Natural killer cell (primary cell): ENCODE measurements around the gene KRTAP10-1. TPM values are rescaled to one million over a fixed set of nuclear protein-coding genes. Genes with fewer than 3 reads are reported as not detected.

Experiments
- ATAC-seq, 3 donors: fragments of 150-1000 bp in 2 of 3; fragments of 200-7000 bp in 1 of 3; cut with Tn5 transposase; 1 replicate in 1 of 3; 2 replicates in 2 of 3; pipeline ENCODE4 v1.10.0; 2021; ENCODE audit warnings: mild to moderate bottlenecking in 2 of 3, moderate library complexity in 2 of 3
- DNase-seq, 2 donors: peaks; one replicate each; pipeline versions ENCODE4 v3.0.0 to v3.0.0-alpha.2; 2013 to 2021; ENCODE audit warnings: mixed read lengths in 1 of 2
- H3K27ac ChIP-seq: one replicate; pipeline ENCODE4 v1.5.1; 2013; ENCODE audit warnings: mild to moderate bottlenecking, low read length
- H3K27me3 ChIP-seq: one replicate; pipeline ENCODE4 v1.6.1; 2013; ENCODE audit warnings: low read length; ENCODE audit not compliant: control insufficient read depth, insufficient read depth
- H3K36me3 ChIP-seq: one replicate; pipeline ENCODE4 v1.6.1; 2013; ENCODE audit warnings: low read length; ENCODE audit not compliant: control insufficient read depth, insufficient read depth
- H3K4me1 ChIP-seq: one replicate; pipeline ENCODE4 v1.6.1; 2013; ENCODE audit warnings: low read length; ENCODE audit not compliant: control insufficient read depth, insufficient read depth
- H3K4me3 ChIP-seq: one replicate; pipeline ENCODE4 v1.5.1; 2013; ENCODE audit warnings: low read length
- H3K9me3 ChIP-seq: one replicate; pipeline ENCODE4 v1.6.1; 2013; ENCODE audit warnings: low read length; ENCODE audit not compliant: control insufficient read depth, insufficient read depth
- H3K27ac Mint-ChIP-seq, 2 donors: one replicate each; pipeline ENCODE4 v1.8.0; 2022; ENCODE audit warnings: mild to moderate bottlenecking in 2 of 2, mixed read lengths in 2 of 2, moderate library complexity in 1 of 2
- H3K27me3 Mint-ChIP-seq, 2 donors: one replicate each; pipeline ENCODE4 v1.8.0; 2022; ENCODE audit warnings: low read depth in 2 of 2, mixed read lengths in 2 of 2
- H3K36me3 Mint-ChIP-seq: one replicate; pipeline ENCODE4 v1.8.0; 2022; ENCODE audit warnings: mixed read lengths
- H3K4me1 Mint-ChIP-seq, 2 donors: one replicate each; pipeline ENCODE4 v1.8.0; 2022; ENCODE audit warnings: mixed read lengths in 2 of 2
- H3K4me3 Mint-ChIP-seq: one replicate; pipeline ENCODE4 v1.8.0; 2022; ENCODE audit warnings: mild to moderate bottlenecking, moderate library complexity, mixed read lengths
- H3K9me3 Mint-ChIP-seq, 2 donors: one replicate each; pipeline ENCODE4 v1.8.0; 2022; ENCODE audit warnings: mixed read lengths in 2 of 2
- WGBS: methylation state at CpG from one replicate; pipeline ENCODE4 v1.1.7; 2013; ENCODE audit warnings: missing lambda C conversion rate; ENCODE audit not compliant: insufficient coverage; 5-methylcytosine and 5-hydroxymethylcytosine counted together
- intact Hi-C: fragments of 100-400 bp; cut with micrococcal nuclease; formaldehyde crosslinking; loops from one replicate; pipeline ENCODE4 v1.14.2; 2022
- total RNA-seq, 4 donors: library from RNA; stranded (reverse); fragments of 120-200 nt in 1 of 4; gene quantifications; one replicate each; pipeline versions ENCODE4 v1.2.3 to v1.2.4, GENCODE V29; 2013 to 2022
- TF ChIP-seq, protein P1 (sequence below): fragments of 200-600 bp; IDR thresholded peaks from one replicate; pipeline ENCODE4 v1.8.0; 2022; ENCODE audit warnings: antibody characterized with exemption

The KRTAP10-1 gene
- total RNA-seq, 3 donors from 2014 or later (not counting 1 experiment from before 2014, with no cell fraction given) = not detected

DNA sequence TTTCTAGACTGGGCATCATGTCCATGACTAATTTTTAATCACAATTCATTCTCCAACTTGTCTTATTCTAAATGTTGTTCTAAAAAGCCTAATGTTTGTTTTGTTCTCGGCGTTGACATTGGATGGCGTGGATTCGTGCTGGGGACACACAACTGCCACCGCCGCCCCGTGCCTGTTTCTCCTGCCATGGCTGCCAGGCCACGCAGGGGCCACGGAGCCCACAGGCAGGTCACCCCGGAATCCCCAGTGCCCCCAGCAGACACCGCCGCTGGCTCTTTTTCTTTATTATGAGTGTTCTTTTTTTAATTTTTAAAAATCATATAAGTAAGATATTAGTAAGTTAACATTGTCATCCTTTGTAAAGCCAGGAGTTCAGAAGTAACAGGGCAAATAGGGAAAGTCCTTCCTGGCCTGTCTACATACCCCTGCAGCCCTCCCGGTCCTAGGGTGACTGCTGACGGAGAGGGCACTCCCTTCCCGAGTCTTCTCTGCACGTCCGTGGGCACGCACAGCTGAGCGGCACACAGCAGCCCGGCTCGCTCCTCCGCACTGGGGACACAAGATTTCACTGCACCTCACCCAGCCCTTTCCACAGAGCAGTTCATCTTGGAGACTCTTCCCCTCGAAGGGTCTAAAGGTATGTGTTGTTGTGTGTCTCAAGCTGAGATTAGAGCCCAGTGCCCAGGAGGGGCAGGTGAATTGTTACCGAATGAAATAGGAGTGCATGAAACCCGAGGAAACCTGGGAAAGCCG, 32.1 kb downstream of the KRTAP10-1 start:
- H3K27ac Mint-ChIP-seq = no peak overlapping the region
- intact Hi-C loops = no loop called here
- DNase-seq = no peak

DNA sequence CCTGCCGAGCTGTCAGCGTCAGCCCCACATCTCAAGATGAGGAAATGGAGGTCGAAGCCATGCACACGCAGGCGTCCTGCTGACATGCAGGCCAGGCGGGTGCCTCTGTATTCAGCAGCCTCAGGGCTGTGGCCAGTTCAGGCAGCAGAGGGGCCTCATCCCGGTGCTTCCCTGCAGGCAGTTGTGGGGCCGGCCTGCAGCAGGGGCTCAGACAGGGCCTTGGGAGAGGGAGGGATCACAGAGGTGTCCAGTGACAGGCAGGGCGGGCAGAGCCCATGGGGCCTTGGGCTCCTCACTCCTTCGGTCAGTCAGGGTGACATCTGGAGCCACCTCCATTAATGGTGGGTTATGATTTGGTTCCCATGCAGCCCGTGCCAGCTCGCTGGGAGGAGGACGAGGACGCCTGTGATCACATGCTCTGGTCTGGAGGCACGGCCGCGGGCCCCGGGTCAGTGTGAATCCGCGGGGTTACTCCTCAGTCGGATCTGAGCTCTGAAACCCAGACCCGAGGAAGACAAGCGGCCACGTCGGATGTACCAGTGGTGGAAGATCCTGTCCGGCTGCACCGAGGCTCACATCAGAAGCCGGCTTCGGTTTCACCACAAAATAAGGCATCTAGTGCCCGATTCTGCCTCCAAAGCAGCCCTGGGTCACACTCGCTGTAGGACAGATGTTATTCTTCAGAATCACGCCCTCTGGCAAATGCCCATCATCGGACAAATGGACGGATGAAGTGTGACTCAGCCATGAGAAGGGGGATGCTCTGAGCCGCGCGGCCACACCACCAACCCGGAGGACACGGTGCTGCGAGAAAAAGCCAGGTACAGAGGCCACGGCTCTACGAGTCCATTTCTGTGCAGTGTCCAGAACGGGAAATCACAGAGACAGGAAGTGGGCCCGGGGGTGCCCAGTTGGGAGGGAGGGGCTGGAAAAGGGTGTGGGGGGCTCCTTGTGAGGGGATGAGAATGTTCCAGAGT, 33.4 kb downstream of the KRTAP10-1 start:
- TF ChIP-seq, protein P1, sequence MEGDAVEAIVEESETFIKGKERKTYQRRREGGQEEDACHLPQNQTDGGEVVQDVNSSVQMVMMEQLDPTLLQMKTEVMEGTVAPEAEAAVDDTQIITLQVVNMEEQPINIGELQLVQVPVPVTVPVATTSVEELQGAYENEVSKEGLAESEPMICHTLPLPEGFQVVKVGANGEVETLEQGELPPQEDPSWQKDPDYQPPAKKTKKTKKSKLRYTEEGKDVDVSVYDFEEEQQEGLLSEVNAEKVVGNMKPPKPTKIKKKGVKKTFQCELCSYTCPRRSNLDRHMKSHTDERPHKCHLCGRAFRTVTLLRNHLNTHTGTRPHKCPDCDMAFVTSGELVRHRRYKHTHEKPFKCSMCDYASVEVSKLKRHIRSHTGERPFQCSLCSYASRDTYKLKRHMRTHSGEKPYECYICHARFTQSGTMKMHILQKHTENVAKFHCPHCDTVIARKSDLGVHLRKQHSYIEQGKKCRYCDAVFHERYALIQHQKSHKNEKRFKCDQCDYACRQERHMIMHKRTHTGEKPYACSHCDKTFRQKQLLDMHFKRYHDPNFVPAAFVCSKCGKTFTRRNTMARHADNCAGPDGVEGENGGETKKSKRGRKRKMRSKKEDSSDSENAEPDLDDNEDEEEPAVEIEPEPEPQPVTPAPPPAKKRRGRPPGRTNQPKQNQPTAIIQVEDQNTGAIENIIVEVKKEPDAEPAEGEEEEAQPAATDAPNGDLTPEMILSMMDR = no peak
- no peak overlapping the region for H3K27ac ChIP-seq
- Mint-ChIP-seq H3K4me1 (peaks cover 0 to 6% of the 10 kb centered on the region in 2 donors), H3K27ac (no peak overlapping the region), H3K9me3 (no peaks in the 10 kb centered on the region), H3K36me3 (no peaks in the 10 kb centered on the region), H3K4me3 (no peak overlapping the region), H3K27me3 (peaks cover 0 to 3% of the 10 kb centered on the region in 2 donors)
- intact Hi-C loops = no loop called here
- WGBS = 87% methylated on average over 44 of the region's 44 CpGs
- no peaks in the 10 kb centered on the region for H3K9me3 ChIP-seq
- no peaks in the 10 kb centered on the region for H3K36me3 ChIP-seq
- DNase-seq = no peak
- no peak overlapping the region for H3K4me3 ChIP-seq
- no peaks in the 10 kb centered on the region for H3K27me3 ChIP-seq
- no peak for ATAC-seq
- H3K4me1 ChIP-seq = peaks cover 20% of the 10 kb centered on the region

More for the DNA sequence above, 32.1 kb downstream of the KRTAP10-1 start:
- H3K27ac ChIP-seq = no peak overlapping the region
- ATAC-seq = no peak
- no peaks in the 10 kb centered on the region for H3K36me3 Mint-ChIP-seq
- no peaks in the 10 kb centered on the region for H3K27me3 ChIP-seq
- H3K4me1 Mint-ChIP-seq = peaks cover 0 to 11% of the 10 kb centered on the region in 2 donors
- H3K9me3 ChIP-seq = no peaks in the 10 kb centered on the region
- WGBS = 93% methylated on average over 24 of the region's 26 CpGs
- no peak overlapping the region for H3K4me3 Mint-ChIP-seq
- H3K27me3 Mint-ChIP-seq = peaks cover 0 to 3% of the 10 kb centered on the region in 2 donors
- no peak overlapping the region for H3K4me3 ChIP-seq
- peaks cover 20% of the 10 kb centered on the region for H3K4me1 ChIP-seq
- H3K9me3 Mint-ChIP-seq = no peaks in the 10 kb centered on the region
- TF ChIP-seq, protein P1 = no peak
- H3K36me3 ChIP-seq = no peaks in the 10 kb centered on the region

DNA sequence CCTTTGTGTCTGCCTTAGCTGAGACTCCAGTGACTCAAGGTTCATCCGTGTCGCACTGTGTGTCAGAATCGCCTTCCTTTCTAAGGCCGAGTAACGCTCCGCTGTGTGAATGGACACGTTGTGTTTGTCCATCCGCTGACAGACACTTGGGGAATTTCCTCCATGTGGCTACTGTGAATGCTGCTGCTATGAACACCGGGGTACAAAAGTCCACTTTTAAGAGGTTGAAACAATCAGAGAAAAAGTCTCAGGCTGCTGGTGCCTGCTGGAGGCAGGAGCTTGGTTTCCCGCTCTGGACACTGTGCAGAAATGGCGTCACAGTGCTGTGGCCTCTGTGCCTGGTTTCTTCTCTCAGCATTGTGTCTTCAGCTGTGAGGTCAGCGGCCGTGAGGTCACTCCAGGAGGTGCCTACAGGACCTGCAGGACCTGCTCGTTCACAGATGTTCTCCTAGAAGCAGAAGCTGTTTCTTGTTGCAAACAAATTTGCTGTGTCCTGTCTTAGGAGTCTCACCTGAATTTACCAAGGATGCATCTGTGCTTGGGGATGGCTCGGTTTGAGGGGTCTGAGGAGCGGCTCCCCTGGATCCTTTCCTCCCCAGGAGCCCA, 34.2 kb downstream of the KRTAP10-1 start:
- no peaks in the 10 kb centered on the region for H3K36me3 Mint-ChIP-seq

More for the DNA sequence above, 34.2 kb downstream of the KRTAP10-1 start:
- WGBS = 88% methylated on average over 16 of the region's 16 CpGs
- Mint-ChIP-seq H3K27ac (no peak overlapping the region), H3K4me1 (peaks cover 0 to 6% of the 10 kb centered on the region in 2 donors), H3K9me3 (no peaks in the 10 kb centered on the region), H3K27me3 (peaks cover 0 to 3% of the 10 kb centered on the region in 2 donors), H3K4me3 (no peak overlapping the region)
- TF ChIP-seq, protein P1 = no peak
- intact Hi-C loops = no loop called here
- Histone ChIP-seq H3K4me3 (no peak overlapping the region), H3K27ac (no peak overlapping the region), H3K36me3 (no peaks in the 10 kb centered on the region), H3K27me3 (no peaks in the 10 kb centered on the region), H3K4me1 (peaks cover 17% of the 10 kb centered on the region), H3K9me3 (no peaks in the 10 kb centered on the region)
- DNase-seq = no peak
- no peak for ATAC-seq
